Ovary (tissue), 9 donors: Measurements from ENCODE around the gene PSENEN. TPM values are rescaled to one million over a fixed set of nuclear protein-coding genes. Genes with fewer than 3 reads are reported as not detected.

Source experiments
- DNase-seq, 5 donors: peaks; one replicate each; pipeline ENCODE4 v3.0.0-alpha.2; 2019 to 2020
- H3K27ac ChIP-seq, 2 donors: fragments of 200-600 bp; one replicate each; pipeline versions ENCODE4 v1.5.1 to v1.8.0; 2019 to 2022
- H3K27me3 ChIP-seq: fragments of 200-600 bp; one replicate; pipeline ENCODE4 v1.8.0; 2022
- H3K36me3 ChIP-seq: fragments of 200-600 bp; sonication (generic); one replicate; pipeline ENCODE4 v1.5.1; 2019
- H3K4me1 ChIP-seq: one replicate; pipeline ENCODE4 v1.8.1; 2013; ENCODE audit warnings: mild to moderate bottlenecking, moderate library complexity; ENCODE audit not compliant: insufficient read depth
- H3K4me3 ChIP-seq: fragments of 200-600 bp; sonication (generic); one replicate; pipeline ENCODE4 v1.5.1; 2017
- H3K9me3 ChIP-seq, 2 donors: fragments of 200-600 bp in 1 of 2; sonication (generic) in 1 of 2; one replicate each; pipeline versions ENCODE4 v1.5.1 to v1.8.1; 2013 to 2019; ENCODE audit warnings: mild to moderate bottlenecking in 1 of 2, moderate library complexity in 1 of 2
- EP300 ChIP-seq: sonication (generic); formaldehyde crosslinking; IDR thresholded peaks from one replicate; pipeline ENCODE4 v1.6.1; 2017; ENCODE audit warnings: antibody characterized with exemption
- POLR2A ChIP-seq: fragments of 450-650 bp; IDR thresholded peaks from one replicate; pipeline ENCODE4 v1.6.1; 2017; ENCODE audit warnings: antibody characterized with exemption, mild to moderate bottlenecking, moderate library complexity
- WGBS, 3 donors: extraction: QIAGEN DNeasy Blood & Tissue Kit in 1 of 3; methylation state at CpG; one replicate each; pipeline versions ENCODE4 v1.1.5 to v1.1.7; 2013 to 2017; 5-methylcytosine and 5-hydroxymethylcytosine counted together
- intact Hi-C, 4 donors: fragments of 100-400 bp; cut with DNase I; formaldehyde crosslinking; loops; one replicate each; pipeline versions ENCODE4 v1.11.0 to v1.15.1; 2022 to 2023
- polyA plus RNA-seq, 2 donors: library from polyadenylated mRNA; stranded (reverse); fragments of 200-250 nt in 1 of 2; fragments of 350-450 nt in 1 of 2; fragmentation: Illumina TruSeq in 1 of 2; extraction: RNeasy Lipid Tissue Mini Kit (QIAGEN cat#74804) in 1 of 2; gene quantifications; one replicate each; pipeline ENCODE4 v1.2.3, GENCODE V29; 2013 to 2014
- total RNA-seq, 7 donors: library from RNA; depleted of rRNA in 2 of 7; stranded (reverse); fragments of >200 nt in 2 of 7; fragmentation: NEBNext Ultra II Directional in 3 of 7; extraction: Animal tissue kit (Norgen Biotek cat#: 25700) in 3 of 7; gene quantifications; one replicate each; pipeline versions ENCODE4 v1.1.0 to v1.2.4, GENCODE V29; 2016 to 2023
- TF ChIP-seq, protein P1 (sequence below), 3 donors: fragments of 450-650 bp in 2 of 3; fragments of 200-600 bp in 1 of 3; IDR thresholded peaks; one replicate each; pipeline versions ENCODE4 v1.5.1 to v1.8.0; 2016 to 2022; ENCODE audit warnings: antibody characterized with exemption in 3 of 3, mild to moderate bottlenecking in 1 of 3
- donor health status: DM: no; HTN: no; CAD: no; lungs with moderate emphysema.
- donor health status: DM: no; HTN: no; CAD: no.
- donor health status: Bipolar disorder and iron deficiency.
- donor health status: DM: yes; HTN: yes; CAD: no.
- donor health status: DM: no; HTN: no; CAD: no.
- donor health status: DM: yes; HTN: yes; CAD: no.

Gene PSENEN
- total and polyA plus RNA-seq, 9 donors: 23.4 to 90.4 (median 44.6) TPM

DNA sequence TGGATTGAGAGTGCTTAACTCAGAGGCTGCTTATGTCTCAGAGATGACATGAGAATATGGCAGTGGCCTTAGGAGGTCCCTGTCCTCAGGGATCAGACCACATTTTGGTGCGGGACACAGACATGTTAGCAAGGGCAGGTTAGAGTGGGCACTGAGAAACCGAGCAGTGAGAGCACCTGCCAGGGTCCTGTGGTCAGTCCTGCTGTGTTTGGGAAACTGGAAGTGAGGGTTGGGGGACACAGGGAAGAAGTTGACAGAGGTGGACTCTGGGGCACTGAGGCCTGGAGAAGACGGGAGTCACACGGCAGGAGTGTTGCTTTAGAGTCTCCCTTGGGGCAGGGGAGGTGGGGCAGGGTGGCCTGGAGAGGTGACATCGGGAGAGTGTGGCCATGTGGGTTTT lies 10.6 kb upstream of the PSENEN start:
- H3K27ac ChIP-seq: no peak overlapping the region
- no peaks in the 10 kb centered on the region for H3K27me3 ChIP-seq
- peaks cover 4% of the 10 kb centered on the region for H3K4me1 ChIP-seq
- H3K4me3 ChIP-seq: no peak overlapping the region
- no peaks in the 10 kb centered on the region for H3K36me3 ChIP-seq
- no peaks in the 10 kb centered on the region for H3K9me3 ChIP-seq
- WGBS, 3 donors: 69 to 83% (median 80%) methylated on average over 5 of the region's 5 CpGs
- TF ChIP-seq EP300: no peak
- intact Hi-C loops: no loop called here
- no peak for DNase-seq

DNA sequence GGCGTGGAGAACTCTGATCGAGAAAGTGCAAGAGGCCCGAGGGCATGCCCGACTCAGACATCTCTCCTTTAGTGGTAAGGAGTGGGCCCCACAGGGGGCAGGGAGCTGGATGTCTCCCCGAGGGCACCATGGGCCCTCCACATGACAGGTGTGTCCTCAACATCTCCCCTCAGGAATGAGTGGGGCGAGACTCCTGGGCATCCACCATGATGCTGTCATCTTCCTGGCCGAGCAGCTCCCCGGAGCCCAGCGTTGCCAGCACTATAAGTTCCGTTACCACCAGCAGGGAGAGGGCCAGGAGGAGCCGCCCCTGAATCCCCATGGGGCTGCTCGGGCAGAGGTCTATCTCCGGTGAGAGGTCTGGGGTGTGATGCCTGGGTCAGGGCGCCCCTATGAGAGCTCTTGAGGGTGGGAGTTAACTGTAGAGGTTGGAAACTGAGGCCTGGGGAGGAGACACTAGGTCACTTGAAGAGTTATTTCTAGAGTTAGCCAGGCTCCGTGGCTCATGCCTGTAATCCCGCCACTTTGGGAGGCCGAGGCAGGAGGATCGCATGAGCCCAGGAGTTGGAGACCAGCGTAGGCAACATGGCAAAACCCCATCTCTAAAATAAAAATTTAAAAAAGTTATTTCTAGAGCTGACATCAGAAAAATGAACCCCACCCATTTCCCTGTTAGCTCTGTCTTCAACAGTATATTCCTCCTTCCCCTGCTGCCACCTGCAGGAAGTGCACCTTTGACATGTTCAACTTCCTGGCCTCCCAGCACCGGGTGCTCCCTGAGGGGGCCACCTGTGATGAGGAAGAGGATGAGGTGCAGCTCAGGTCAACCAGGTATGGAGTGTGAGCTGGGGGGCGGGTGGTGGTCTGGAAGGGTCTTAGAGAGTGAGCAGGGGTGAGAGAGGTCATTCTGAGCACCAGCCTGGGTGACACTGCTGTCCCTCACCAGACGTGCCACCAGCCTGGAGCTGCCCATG lies 8.3 kb upstream of the PSENEN start:
- no peaks in the 10 kb centered on the region for H3K9me3 ChIP-seq
- WGBS, 3 donors: 83 to 90% (median 85%) methylated on average over 22 of the region's 22 CpGs
- DNase-seq: peak in 2 of 5 donors; percentile 25 to 26

DNA sequence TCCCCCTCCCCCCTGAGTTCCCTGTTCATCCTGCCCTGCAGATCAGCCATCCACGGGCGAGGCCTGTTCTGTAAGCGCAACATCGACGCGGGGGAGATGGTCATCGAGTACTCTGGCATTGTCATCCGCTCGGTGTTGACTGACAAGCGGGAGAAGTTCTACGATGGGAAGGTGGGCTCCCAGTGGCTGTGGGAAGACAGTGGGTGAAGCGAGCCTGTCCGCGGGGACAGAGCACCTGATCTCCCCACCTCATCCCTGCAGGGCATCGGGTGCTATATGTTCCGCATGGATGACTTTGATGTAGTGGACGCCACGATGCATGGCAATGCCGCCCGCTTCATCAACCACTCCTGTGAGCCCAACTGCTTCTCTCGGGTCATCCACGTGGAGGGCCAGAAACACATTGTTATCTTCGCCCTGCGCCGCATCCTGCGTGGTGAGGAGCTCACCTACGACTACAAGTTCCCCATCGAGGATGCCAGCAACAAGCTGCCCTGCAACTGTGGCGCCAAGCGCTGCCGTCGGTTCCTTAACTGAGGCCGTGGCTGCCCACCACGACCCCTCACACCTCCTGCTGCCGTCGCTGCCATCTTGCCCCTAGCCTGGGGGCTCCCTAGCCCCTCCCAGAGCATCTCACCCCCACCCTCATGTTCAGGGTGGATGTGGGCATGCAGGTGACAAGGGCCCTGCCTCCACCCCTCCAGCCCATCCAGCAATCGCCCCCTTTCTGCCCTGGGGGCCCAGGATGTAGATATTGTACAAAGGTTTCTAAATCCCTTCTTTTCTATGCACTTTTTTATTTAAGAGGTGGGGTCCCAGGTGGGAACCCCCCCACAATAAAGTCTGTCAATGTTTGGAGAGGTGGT lies 7.2 kb upstream of the PSENEN start:
- peaks cover 6% of the 10 kb centered on the region for H3K4me1 ChIP-seq
- intact Hi-C loops: no loop called here
- H3K27me3 ChIP-seq: no peaks in the 10 kb centered on the region
- no peaks in the 10 kb centered on the region for H3K9me3 ChIP-seq
- no peaks in the 10 kb centered on the region for H3K36me3 ChIP-seq
- no peak overlapping the region for H3K27ac ChIP-seq
- H3K4me3 ChIP-seq: no peak overlapping the region
- TF ChIP-seq EP300: no peak
- TF ChIP-seq, protein P1, sequence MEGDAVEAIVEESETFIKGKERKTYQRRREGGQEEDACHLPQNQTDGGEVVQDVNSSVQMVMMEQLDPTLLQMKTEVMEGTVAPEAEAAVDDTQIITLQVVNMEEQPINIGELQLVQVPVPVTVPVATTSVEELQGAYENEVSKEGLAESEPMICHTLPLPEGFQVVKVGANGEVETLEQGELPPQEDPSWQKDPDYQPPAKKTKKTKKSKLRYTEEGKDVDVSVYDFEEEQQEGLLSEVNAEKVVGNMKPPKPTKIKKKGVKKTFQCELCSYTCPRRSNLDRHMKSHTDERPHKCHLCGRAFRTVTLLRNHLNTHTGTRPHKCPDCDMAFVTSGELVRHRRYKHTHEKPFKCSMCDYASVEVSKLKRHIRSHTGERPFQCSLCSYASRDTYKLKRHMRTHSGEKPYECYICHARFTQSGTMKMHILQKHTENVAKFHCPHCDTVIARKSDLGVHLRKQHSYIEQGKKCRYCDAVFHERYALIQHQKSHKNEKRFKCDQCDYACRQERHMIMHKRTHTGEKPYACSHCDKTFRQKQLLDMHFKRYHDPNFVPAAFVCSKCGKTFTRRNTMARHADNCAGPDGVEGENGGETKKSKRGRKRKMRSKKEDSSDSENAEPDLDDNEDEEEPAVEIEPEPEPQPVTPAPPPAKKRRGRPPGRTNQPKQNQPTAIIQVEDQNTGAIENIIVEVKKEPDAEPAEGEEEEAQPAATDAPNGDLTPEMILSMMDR (IDR thresholded peaks at IDR 0.05): no peak
- TF ChIP-seq POLR2A: no peak
- peak in 1 of 5 donors; percentile 37 for DNase-seq
- 85 to 86% (median 85%) methylated on average over 37 of the region's 37 CpGs for whole genome bisulfite sequencing, 3 donors

More for the DNA sequence above, 8.3 kb upstream of the PSENEN start:
- Histone ChIP-seq H3K27ac (no peak overlapping the region), H3K36me3 (no peaks in the 10 kb centered on the region), H3K4me1 (peaks cover 6% of the 10 kb centered on the region), H3K4me3 (no peak overlapping the region), H3K27me3 (no peaks in the 10 kb centered on the region)
- intact Hi-C loops: no loop called here
- TF ChIP-seq POLR2A: no peak
- TF ChIP-seq EP300: no peak
- TF ChIP-seq, protein P1 (IDR thresholded peaks at IDR 0.05): no peak

DNA sequence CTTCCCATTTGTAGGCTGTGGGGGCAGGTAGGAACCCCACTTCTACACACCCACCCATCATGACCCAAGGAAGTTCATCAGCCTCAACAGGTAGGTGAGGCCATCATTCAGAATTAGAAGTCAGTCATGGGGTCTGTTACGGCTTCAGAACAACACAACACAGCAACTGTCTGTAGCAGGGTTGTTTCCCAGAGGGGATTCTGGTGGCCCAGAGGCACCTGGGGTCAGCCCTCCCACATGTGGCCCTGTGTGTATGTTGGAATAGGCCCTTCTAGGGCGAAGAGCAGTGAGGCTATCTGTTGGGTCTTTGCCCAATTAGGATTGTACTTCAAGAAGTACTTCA lies 6.6 kb upstream of the PSENEN start:
- no peaks in the 10 kb centered on the region for H3K27me3 ChIP-seq
- WGBS, 3 donors: 76 to 82% (median 78%) methylated on average over 2 of the region's 2 CpGs
- no peak for TF ChIP-seq EP300
- TF ChIP-seq, protein P1 (IDR thresholded peaks at IDR 0.05): no peak
- no peak for TF ChIP-seq POLR2A
- intact Hi-C loops: no loop called here
- no peaks in the 10 kb centered on the region for H3K9me3 ChIP-seq
- no peak overlapping the region for H3K4me3 ChIP-seq
- peaks cover 6% of the 10 kb centered on the region for H3K4me1 ChIP-seq
- no peaks in the 10 kb centered on the region for H3K36me3 ChIP-seq
- H3K27ac ChIP-seq: no peak overlapping the region
- DNase-seq: peak in 1 of 5 donors; percentile 11
